Peyer's patch (tissue), 4 donors: ENCODE data around the gene CHCT1.

Experiments used
- POLR2A ChIP-seq, 2 donors: fragments of 450-650 bp; IDR thresholded peaks; one replicate each; pipeline ENCODE4 v1.5.1; 2017; ENCODE audit warnings: antibody characterized with exemption in 2 of 2, mild to moderate bottlenecking in 2 of 2, moderate library complexity in 2 of 2
- TF ChIP-seq, protein P1 (sequence below), 6 experiments: fragments of 450-650 bp in 4 of 6; fragments of 200-600 bp in 2 of 6; sonication (generic) in 1 of 6; IDR thresholded peaks; one replicate each; pipeline ENCODE4 v1.5.1; 2017 to 2019; ENCODE audit warnings: antibody characterized with exemption in 6 of 6, mild to moderate bottlenecking in 3 of 6, moderate library complexity in 1 of 6

DNA sequence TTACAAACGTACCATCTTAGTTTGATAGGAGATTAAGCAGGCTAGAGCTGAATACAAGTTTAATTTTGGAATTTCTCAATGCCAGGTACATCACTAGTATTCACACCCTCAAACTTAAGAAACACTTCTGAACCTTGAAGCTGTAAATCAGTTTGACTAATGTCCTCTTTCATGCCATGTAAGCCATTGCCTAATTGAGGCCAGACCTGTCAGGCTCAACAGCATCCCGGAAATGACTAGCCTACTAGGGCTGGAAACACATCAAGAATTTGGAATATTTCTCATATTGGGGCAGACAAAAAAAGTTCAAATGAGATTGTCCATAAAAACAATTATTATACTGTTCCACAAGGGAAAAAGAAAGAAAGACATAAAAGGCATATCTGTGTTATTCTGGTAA is 32.1 kb upstream of the CHCT1 start:
- TF ChIP-seq, protein P1, sequence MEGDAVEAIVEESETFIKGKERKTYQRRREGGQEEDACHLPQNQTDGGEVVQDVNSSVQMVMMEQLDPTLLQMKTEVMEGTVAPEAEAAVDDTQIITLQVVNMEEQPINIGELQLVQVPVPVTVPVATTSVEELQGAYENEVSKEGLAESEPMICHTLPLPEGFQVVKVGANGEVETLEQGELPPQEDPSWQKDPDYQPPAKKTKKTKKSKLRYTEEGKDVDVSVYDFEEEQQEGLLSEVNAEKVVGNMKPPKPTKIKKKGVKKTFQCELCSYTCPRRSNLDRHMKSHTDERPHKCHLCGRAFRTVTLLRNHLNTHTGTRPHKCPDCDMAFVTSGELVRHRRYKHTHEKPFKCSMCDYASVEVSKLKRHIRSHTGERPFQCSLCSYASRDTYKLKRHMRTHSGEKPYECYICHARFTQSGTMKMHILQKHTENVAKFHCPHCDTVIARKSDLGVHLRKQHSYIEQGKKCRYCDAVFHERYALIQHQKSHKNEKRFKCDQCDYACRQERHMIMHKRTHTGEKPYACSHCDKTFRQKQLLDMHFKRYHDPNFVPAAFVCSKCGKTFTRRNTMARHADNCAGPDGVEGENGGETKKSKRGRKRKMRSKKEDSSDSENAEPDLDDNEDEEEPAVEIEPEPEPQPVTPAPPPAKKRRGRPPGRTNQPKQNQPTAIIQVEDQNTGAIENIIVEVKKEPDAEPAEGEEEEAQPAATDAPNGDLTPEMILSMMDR (IDR thresholded peaks at IDR 0.05), result no peak
- TF ChIP-seq POLR2A (IDR thresholded peaks at IDR 0.05), result no peak
